ENCODE data around the gene MAPKAPK2. TPM values are rescaled to one million over a fixed set of nuclear protein-coding genes. Genes with fewer than 3 reads are reported as not detected.

Gene MAPKAPK2
- total RNA-seq, 1 donor = 31.0 TPM

DNA sequence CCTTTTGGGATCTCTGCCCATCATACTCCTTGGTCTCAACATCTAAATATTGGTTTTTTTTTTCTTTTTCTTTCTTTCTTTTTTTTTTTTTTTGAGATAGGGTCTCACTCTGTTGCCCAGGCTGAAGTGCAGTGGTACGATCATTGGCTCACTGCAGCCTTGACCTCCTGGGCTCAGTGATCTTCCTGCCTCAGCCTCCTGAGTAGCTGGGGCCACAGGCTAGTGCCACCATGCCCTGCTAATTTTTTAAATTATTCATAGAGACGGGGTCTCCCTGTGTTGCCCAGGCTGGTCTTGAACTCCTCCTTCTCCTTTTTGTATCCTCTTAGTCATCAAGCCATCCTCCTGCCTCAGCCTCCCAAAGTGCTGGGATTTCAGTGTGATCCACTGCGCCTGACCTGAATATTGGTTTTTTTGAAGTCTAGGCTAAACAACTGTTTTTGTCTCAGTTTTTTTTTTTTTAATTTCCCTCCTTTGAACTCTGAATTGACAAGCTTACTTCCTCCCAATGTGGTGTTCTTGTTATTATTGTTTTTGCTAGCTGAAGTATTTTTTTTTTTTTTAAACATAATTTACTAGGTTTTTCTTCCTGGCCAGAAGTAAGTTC, 30.9 kb downstream of the MAPKAPK2 start:
- TF ChIP-seq, protein P1, sequence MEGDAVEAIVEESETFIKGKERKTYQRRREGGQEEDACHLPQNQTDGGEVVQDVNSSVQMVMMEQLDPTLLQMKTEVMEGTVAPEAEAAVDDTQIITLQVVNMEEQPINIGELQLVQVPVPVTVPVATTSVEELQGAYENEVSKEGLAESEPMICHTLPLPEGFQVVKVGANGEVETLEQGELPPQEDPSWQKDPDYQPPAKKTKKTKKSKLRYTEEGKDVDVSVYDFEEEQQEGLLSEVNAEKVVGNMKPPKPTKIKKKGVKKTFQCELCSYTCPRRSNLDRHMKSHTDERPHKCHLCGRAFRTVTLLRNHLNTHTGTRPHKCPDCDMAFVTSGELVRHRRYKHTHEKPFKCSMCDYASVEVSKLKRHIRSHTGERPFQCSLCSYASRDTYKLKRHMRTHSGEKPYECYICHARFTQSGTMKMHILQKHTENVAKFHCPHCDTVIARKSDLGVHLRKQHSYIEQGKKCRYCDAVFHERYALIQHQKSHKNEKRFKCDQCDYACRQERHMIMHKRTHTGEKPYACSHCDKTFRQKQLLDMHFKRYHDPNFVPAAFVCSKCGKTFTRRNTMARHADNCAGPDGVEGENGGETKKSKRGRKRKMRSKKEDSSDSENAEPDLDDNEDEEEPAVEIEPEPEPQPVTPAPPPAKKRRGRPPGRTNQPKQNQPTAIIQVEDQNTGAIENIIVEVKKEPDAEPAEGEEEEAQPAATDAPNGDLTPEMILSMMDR (IDR thresholded peaks at IDR 0.05; ENCODE audit: insufficient read depth, low read length) = no peak
- H3K4me3 ChIP-seq (ENCODE audit: low read depth, low read length) = no peak overlapping the region
- no peak for DNase-seq (ENCODE audit: low read depth)

DNA sequence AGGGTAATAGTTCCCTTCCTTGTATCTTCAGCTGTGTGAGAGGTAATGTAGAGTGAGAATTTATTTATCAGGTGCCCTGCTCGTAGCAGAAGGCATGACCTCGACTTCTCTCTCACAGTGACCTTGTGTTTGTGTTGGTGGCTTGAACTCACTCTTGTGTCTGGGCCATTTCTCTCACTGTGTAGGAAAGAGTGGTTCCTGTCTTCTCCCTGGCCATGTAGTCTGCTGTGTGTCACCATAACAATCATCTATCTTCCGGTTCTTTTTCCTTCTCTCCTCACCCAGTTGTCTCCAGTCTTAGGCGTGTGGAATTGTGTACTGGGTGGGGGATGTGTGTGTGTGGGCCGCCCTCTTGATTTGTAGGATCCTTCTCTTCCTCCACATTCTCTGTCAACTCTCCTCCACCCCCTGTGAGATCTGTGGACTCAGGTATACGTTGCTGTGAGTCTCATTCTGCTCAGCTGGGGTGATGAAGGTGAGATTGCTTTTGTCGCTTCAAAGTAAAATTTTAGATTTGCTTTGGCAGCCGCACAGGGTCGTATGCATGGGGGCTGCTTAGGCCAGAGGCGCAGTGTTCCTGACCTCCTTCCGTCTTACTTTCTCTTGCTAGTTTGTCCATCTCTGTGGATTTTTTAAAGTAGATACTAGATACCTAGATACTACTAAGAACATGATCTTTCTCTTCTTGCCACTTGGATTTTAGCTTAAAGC, 31.6 kb downstream of the MAPKAPK2 start:
- no peak for DNase-seq (ENCODE audit: low read depth)
- no peak overlapping the region for H3K4me3 ChIP-seq (ENCODE audit: low read depth, low read length)
- TF ChIP-seq, protein P1 (IDR thresholded peaks at IDR 0.05; ENCODE audit: insufficient read depth, low read length) = no peak

- H3K4me3 ChIP-seq (ENCODE audit: low read depth, low read length) = no peak overlapping the region
- TF ChIP-seq, protein P1 (IDR thresholded peaks at IDR 0.05; ENCODE audit: insufficient read depth, low read length) = no peak
- no peak for DNase-seq (ENCODE audit: low read depth)
Observed at GRCh38 chr1:206716870-206717673, 32.4 kb downstream of the MAPKAPK2 start.

- TF ChIP-seq, protein P1 (IDR thresholded peaks at IDR 0.05; ENCODE audit: insufficient read depth, low read length) = no peak
- no peak for DNase-seq (ENCODE audit: low read depth)
- no peak overlapping the region for H3K4me3 ChIP-seq (ENCODE audit: low read depth, low read length)
Observed at GRCh38 chr1:206717674-206717989, 32.9 kb downstream of the MAPKAPK2 start.

DNA sequence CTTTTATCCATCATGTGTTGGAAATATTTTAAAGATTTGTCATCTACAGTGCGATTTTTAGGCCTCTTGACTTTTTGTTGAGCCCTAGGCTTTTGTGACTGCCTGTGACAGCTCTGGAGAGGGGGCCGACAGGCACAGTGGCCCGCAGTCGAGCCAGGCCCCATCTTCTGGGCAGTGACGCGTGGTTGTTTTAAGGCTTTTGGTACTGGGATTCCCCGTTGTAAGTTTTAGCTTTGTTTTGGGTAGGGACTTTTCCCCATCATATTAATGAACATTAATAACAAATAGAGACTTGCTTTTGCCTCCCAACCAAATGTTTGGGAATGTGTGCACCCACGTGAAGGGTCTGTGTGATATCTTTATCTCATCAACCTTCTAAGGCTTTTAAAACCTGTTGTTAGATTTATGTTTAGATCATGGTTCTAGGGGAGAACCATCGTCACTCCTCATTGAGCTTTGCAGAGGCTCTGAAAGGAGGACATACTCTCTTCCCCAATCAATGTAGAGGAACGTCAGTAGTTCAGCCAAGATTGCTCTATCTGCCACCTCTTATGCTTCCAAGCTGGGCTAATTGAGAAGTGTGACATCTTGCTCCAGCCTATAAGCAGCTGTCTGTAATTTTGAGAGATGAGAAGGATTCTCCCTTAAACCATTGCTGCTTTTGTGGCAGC, 34.6 kb downstream of the MAPKAPK2 start:
- H3K4me3 ChIP-seq (ENCODE audit: low read depth, low read length) = no peak overlapping the region
- TF ChIP-seq, protein P1 (IDR thresholded peaks at IDR 0.05; ENCODE audit: insufficient read depth, low read length) = no peak
- DNase-seq (ENCODE audit: low read depth) = no peak

GRCh38 chr1:206721454-206721853, 36.7 kb downstream of the MAPKAPK2 start:
- DNase-seq (ENCODE audit: low read depth) = no peak
- H3K4me3 ChIP-seq (ENCODE audit: low read depth, low read length) = no peak overlapping the region
- TF ChIP-seq, protein P1 (IDR thresholded peaks at IDR 0.05; ENCODE audit: insufficient read depth, low read length) = no peak

Measured in fibroblast of the aortic adventitia (primary cell).